Activated naive CD8-positive, alpha-beta T cell treated with anti-CD3 and anti-CD28 coated beads, Interleukin-2, amount 50 U/mL, for 16 hours (primary cell): ENCODE measurements around the gene ARMH3.
"Not testable (repeated sequence)": the region's sequence is repeated elsewhere in the genome, so short reads cannot be mapped to it uniquely, and the experiment has no call there.

Experiments used
- DNase-seq: peaks from one replicate; pipeline ENCODE4 v3.0.0-alpha.2; 2020; ENCODE audit warnings: low read depth, low spot score

The ARMH3 gene

GRCh38 chr10:102045292-102045691 is 10.7 kb downstream of the ARMH3 start:
- no peak for DNase-seq

- no peak for DNase-seq
These were observed 15.5 kb downstream of the ARMH3 start for GRCh38 chr10:102040305-102041050.

- no peak for DNase-seq
These were observed 17.6 kb downstream of the ARMH3 start for GRCh38 chr10:102038410-102038809.

- DNase-seq = not testable (repeated sequence)
These were observed 20.2 kb downstream of the ARMH3 start for GRCh38 chr10:102035807-102036206.

- DNase-seq = no peak
These were observed 22.2 kb downstream of the ARMH3 start for GRCh38 chr10:102033787-102034186.

GRCh38 chr10:102027261-102027660 is 28.7 kb downstream of the ARMH3 start:
- DNase-seq = no peak

GRCh38 chr10:102024799-102025198 is 31.2 kb downstream of the ARMH3 start:
- DNase-seq = no peak

GRCh38 chr10:102020938-102021337 is 35.0 kb downstream of the ARMH3 start:
- no peak for DNase-seq

GRCh38 chr10:102017295-102017694 is 38.7 kb downstream of the ARMH3 start:
- DNase-seq = no peak

- no peak for DNase-seq
These were observed 39.6 kb downstream of the ARMH3 start for GRCh38 chr10:102016416-102016815.

GRCh38 chr10:102010961-102011360 is 45.0 kb downstream of the ARMH3 start:
- DNase-seq = no peak

GRCh38 chr10:102009801-102010425 is 46.1 kb downstream of the ARMH3 start:
- DNase-seq = no peak

- no peak for DNase-seq
These were observed 48.2 kb downstream of the ARMH3 start for GRCh38 chr10:102007796-102008195.

- not testable (repeated sequence) for DNase-seq
These were observed 48.9 kb downstream of the ARMH3 start for GRCh38 chr10:102007031-102007430.

- DNase-seq = no peak
These were observed 51.6 kb downstream of the ARMH3 start for GRCh38 chr10:102004376-102004775.

- DNase-seq = no peak
These were observed 52.4 kb downstream of the ARMH3 start for GRCh38 chr10:102003541-102003940.

GRCh38 chr10:102001435-102002068 is 54.4 kb downstream of the ARMH3 start:
- no peak for DNase-seq

- no peak for DNase-seq
These were observed 58.2 kb downstream of the ARMH3 start for GRCh38 chr10:101997803-101998202.

- no peak for DNase-seq
These were observed 60.4 kb downstream of the ARMH3 start for GRCh38 chr10:101995451-101996063.

GRCh38 chr10:101993651-101994200 is 62.2 kb downstream of the ARMH3 start:
- DNase-seq = no peak

GRCh38 chr10:101993221-101993620 is 62.8 kb downstream of the ARMH3 start:
- DNase-seq = no peak

GRCh38 chr10:101987136-101987535 is 68.8 kb downstream of the ARMH3 start:
- DNase-seq = no peak
